Stimulated activated naive CD8-positive, alpha-beta T cell treated with anti-CD3 and anti-CD28 coated beads, Interleukin-15, Interleukin-2, amounts not matched to agents 100 ng/mL and 50 ng/mL, for 24 hours (primary cell): ENCODE measurements around the gene CDC42EP3.
A peak's percentile ranks its signal among the peaks of the same experiment; 100 is the strongest.

ENCODE experiments used
- H3K27ac Mint-ChIP-seq: one replicate; pipeline ENCODE4 v1.8.0; 2021; ENCODE audit warnings: mild to moderate bottlenecking, mixed read lengths
- H3K27me3 Mint-ChIP-seq: one replicate; pipeline ENCODE4 v1.8.0; 2021; ENCODE audit warnings: mixed read lengths
- H3K36me3 Mint-ChIP-seq: one replicate; pipeline ENCODE4 v1.8.0; 2021; ENCODE audit warnings: low read depth, mixed read lengths
- H3K4me1 Mint-ChIP-seq: one replicate; pipeline ENCODE4 v1.8.0; 2021; ENCODE audit warnings: low read depth, mixed read lengths
- H3K4me3 Mint-ChIP-seq: one replicate; pipeline ENCODE4 v1.8.0; 2021; ENCODE audit warnings: mild to moderate bottlenecking, mixed read lengths
- H3K9me3 Mint-ChIP-seq: one replicate; pipeline ENCODE4 v1.8.0; 2021; ENCODE audit warnings: mixed read lengths

CDC42EP3 gene

GRCh38 chr2:37654419-37654818 lies 17.0 kb downstream of the CDC42EP3 start:
- no peaks in the 10 kb centered on the region for H3K9me3 Mint-ChIP-seq
- no peaks in the 10 kb centered on the region for H3K27me3 Mint-ChIP-seq
- H3K27ac Mint-ChIP-seq: peak overlapping the region; percentile 86
- H3K4me1 Mint-ChIP-seq: peaks cover 98% of the 10 kb centered on the region
- peaks cover 33% of the 10 kb centered on the region for H3K36me3 Mint-ChIP-seq
- H3K4me3 Mint-ChIP-seq: peak overlapping the region; percentile 58

- peaks cover 95% of the 10 kb centered on the region for H3K4me1 Mint-ChIP-seq
- H3K36me3 Mint-ChIP-seq: peaks cover 32% of the 10 kb centered on the region
- H3K27ac Mint-ChIP-seq: peak overlapping the region; percentile 86
- peak overlapping the region; percentile 58 for H3K4me3 Mint-ChIP-seq
- no peaks in the 10 kb centered on the region for H3K9me3 Mint-ChIP-seq
- H3K27me3 Mint-ChIP-seq: no peaks in the 10 kb centered on the region
Observed at GRCh38 chr2:37653805-37654378, 17.6 kb downstream of the CDC42EP3 start.

GRCh38 chr2:37653093-37653492 lies 18.3 kb downstream of the CDC42EP3 start:
- peaks cover 39% of the 10 kb centered on the region for H3K36me3 Mint-ChIP-seq
- peaks cover 95% of the 10 kb centered on the region for H3K4me1 Mint-ChIP-seq
- H3K27ac Mint-ChIP-seq: peak overlapping the region; percentile 70
- no peaks in the 10 kb centered on the region for H3K9me3 Mint-ChIP-seq
- peak overlapping the region; percentile 15 for H3K4me3 Mint-ChIP-seq
- H3K27me3 Mint-ChIP-seq: no peaks in the 10 kb centered on the region

GRCh38 chr2:37652199-37652640 lies 19.2 kb downstream of the CDC42EP3 start:
- no peak overlapping the region for H3K4me3 Mint-ChIP-seq
- no peaks in the 10 kb centered on the region for H3K27me3 Mint-ChIP-seq
- peak overlapping the region; percentile 70 for H3K27ac Mint-ChIP-seq
- peaks cover 48% of the 10 kb centered on the region for H3K36me3 Mint-ChIP-seq
- H3K9me3 Mint-ChIP-seq: no peaks in the 10 kb centered on the region
- H3K4me1 Mint-ChIP-seq: peaks cover 95% of the 10 kb centered on the region

- Mint-ChIP-seq H3K9me3 (no peaks in the 10 kb centered on the region), H3K36me3 (peaks cover 57% of the 10 kb centered on the region), H3K4me3 (no peak overlapping the region), H3K4me1 (peaks cover 95% of the 10 kb centered on the region), H3K27ac (peak overlapping the region; percentile 86), H3K27me3 (no peaks in the 10 kb centered on the region)
Observed at GRCh38 chr2:37650548-37651093, 20.8 kb downstream of the CDC42EP3 start.

- H3K9me3 Mint-ChIP-seq: no peaks in the 10 kb centered on the region
- peaks cover 61% of the 10 kb centered on the region for H3K36me3 Mint-ChIP-seq
- H3K4me3 Mint-ChIP-seq: no peak overlapping the region
- no peaks in the 10 kb centered on the region for H3K27me3 Mint-ChIP-seq
- peak overlapping the region; percentile 32 for H3K27ac Mint-ChIP-seq
- peaks cover 95% of the 10 kb centered on the region for H3K4me1 Mint-ChIP-seq
Observed at GRCh38 chr2:37649518-37649917, 21.9 kb downstream of the CDC42EP3 start.

- H3K4me3 Mint-ChIP-seq: peak overlapping the region; percentile 47
- H3K36me3 Mint-ChIP-seq: peaks cover 67% of the 10 kb centered on the region
- peak overlapping the region; percentile 87 for H3K27ac Mint-ChIP-seq
- H3K4me1 Mint-ChIP-seq: peaks cover 95% of the 10 kb centered on the region
- no peaks in the 10 kb centered on the region for H3K9me3 Mint-ChIP-seq
- H3K27me3 Mint-ChIP-seq: no peaks in the 10 kb centered on the region
Observed at GRCh38 chr2:37648331-37649011, 23.0 kb downstream of the CDC42EP3 start.

- no peaks in the 10 kb centered on the region for H3K9me3 Mint-ChIP-seq
- H3K4me1 Mint-ChIP-seq: peaks cover 95% of the 10 kb centered on the region
- H3K27ac Mint-ChIP-seq: peak overlapping the region; percentile 87
- peaks cover 71% of the 10 kb centered on the region for H3K36me3 Mint-ChIP-seq
- peak overlapping the region; percentile 7 for H3K4me3 Mint-ChIP-seq
- H3K27me3 Mint-ChIP-seq: no peaks in the 10 kb centered on the region
Observed at GRCh38 chr2:37647971-37648330, 23.5 kb downstream of the CDC42EP3 start.

GRCh38 chr2:37645836-37646235 lies 25.6 kb downstream of the CDC42EP3 start:
- no peaks in the 10 kb centered on the region for H3K9me3 Mint-ChIP-seq
- peaks cover 81% of the 10 kb centered on the region for H3K36me3 Mint-ChIP-seq
- H3K4me3 Mint-ChIP-seq: no peak overlapping the region
- H3K4me1 Mint-ChIP-seq: peaks cover 94% of the 10 kb centered on the region
- no peaks in the 10 kb centered on the region for H3K27me3 Mint-ChIP-seq
- H3K27ac Mint-ChIP-seq: peak overlapping the region; percentile 72

GRCh38 chr2:37645362-37645761 lies 26.1 kb downstream of the CDC42EP3 start:
- H3K27ac Mint-ChIP-seq: peak overlapping the region; percentile 72
- H3K27me3 Mint-ChIP-seq: no peaks in the 10 kb centered on the region
- H3K9me3 Mint-ChIP-seq: no peaks in the 10 kb centered on the region
- peaks cover 81% of the 10 kb centered on the region for H3K36me3 Mint-ChIP-seq
- H3K4me1 Mint-ChIP-seq: peaks cover 89% of the 10 kb centered on the region
- H3K4me3 Mint-ChIP-seq: peak overlapping the region; percentile 45

GRCh38 chr2:37644191-37644590 lies 27.3 kb downstream of the CDC42EP3 start:
- H3K27me3 Mint-ChIP-seq: no peaks in the 10 kb centered on the region
- peak overlapping the region; percentile 34 for H3K27ac Mint-ChIP-seq
- peaks cover 76% of the 10 kb centered on the region for H3K36me3 Mint-ChIP-seq
- H3K4me3 Mint-ChIP-seq: no peak overlapping the region
- H3K9me3 Mint-ChIP-seq: no peaks in the 10 kb centered on the region
- H3K4me1 Mint-ChIP-seq: peaks cover 80% of the 10 kb centered on the region

GRCh38 chr2:37643730-37644078 lies 27.7 kb downstream of the CDC42EP3 start:
- H3K4me3 Mint-ChIP-seq: peak overlapping the region; percentile 12
- peaks cover 75% of the 10 kb centered on the region for H3K36me3 Mint-ChIP-seq
- peak overlapping the region; percentile 47 for H3K27ac Mint-ChIP-seq
- no peaks in the 10 kb centered on the region for H3K27me3 Mint-ChIP-seq
- H3K9me3 Mint-ChIP-seq: no peaks in the 10 kb centered on the region
- peaks cover 80% of the 10 kb centered on the region for H3K4me1 Mint-ChIP-seq

GRCh38 chr2:37642907-37643729 lies 28.3 kb downstream of the CDC42EP3 start:
- Mint-ChIP-seq H3K9me3 (no peaks in the 10 kb centered on the region), H3K36me3 (peaks cover 69% of the 10 kb centered on the region), H3K4me3 (peak overlapping the region; percentile 12), H3K27me3 (no peaks in the 10 kb centered on the region), H3K27ac (peak overlapping the region; percentile 50), H3K4me1 (peaks cover 79% of the 10 kb centered on the region)

GRCh38 chr2:37641582-37642171 lies 29.8 kb downstream of the CDC42EP3 start:
- no peak overlapping the region for H3K27ac Mint-ChIP-seq
- peaks cover 56% of the 10 kb centered on the region for H3K36me3 Mint-ChIP-seq
- no peaks in the 10 kb centered on the region for H3K27me3 Mint-ChIP-seq
- no peaks in the 10 kb centered on the region for H3K9me3 Mint-ChIP-seq
- H3K4me3 Mint-ChIP-seq: no peak overlapping the region
- peaks cover 79% of the 10 kb centered on the region for H3K4me1 Mint-ChIP-seq
